ENCODE measurements around the gene TNFAIP8.

Gene TNFAIP8

GRCh38 chr5:119355685-119356611 lies at the start of gene TNFAIP8:
TSS of gene TNFAIP8 (plus strand) at chr5:119356019. CDS start at chr5:119356091, 72 bp downstream.
- DNase-seq: no peak

GRCh38 chr5:119307170-119307569 lies 48.6 kb upstream of the TNFAIP8 start:
- DNase-seq: no peak

GRCh38 chr5:119309326-119309725 lies 46.5 kb upstream of the TNFAIP8 start:
- DNase-seq: no peak

GRCh38 chr5:119311688-119312087 lies 44.1 kb upstream of the TNFAIP8 start:
- DNase-seq: no peak

GRCh38 chr5:119312403-119312802 lies 43.4 kb upstream of the TNFAIP8 start:
- DNase-seq: no peak

GRCh38 chr5:119313197-119313596 lies 42.6 kb upstream of the TNFAIP8 start:
- no peak for DNase-seq

- DNase-seq: no peak
These were observed 41.9 kb upstream of the TNFAIP8 start for GRCh38 chr5:119313658-119314605.

- peak; percentile 58 for DNase-seq
These were observed 40.3 kb upstream of the TNFAIP8 start for GRCh38 chr5:119315516-119315949.

- DNase-seq: no peak
These were observed 39.7 kb upstream of the TNFAIP8 start for GRCh38 chr5:119316086-119316485.

GRCh38 chr5:119316906-119317305 lies 38.9 kb upstream of the TNFAIP8 start:
- DNase-seq: no peak

- no peak for DNase-seq
These were observed 37.4 kb upstream of the TNFAIP8 start for GRCh38 chr5:119318256-119318894.

- DNase-seq: no peak
These were observed 36.4 kb upstream of the TNFAIP8 start for GRCh38 chr5:119319401-119319800.

GRCh38 chr5:119319890-119320289 lies 35.9 kb upstream of the TNFAIP8 start:
- no peak for DNase-seq

GRCh38 chr5:119321569-119322311 lies 34.1 kb upstream of the TNFAIP8 start:
- no peak for DNase-seq

GRCh38 chr5:119322312-119322947 lies 33.4 kb upstream of the TNFAIP8 start:
- DNase-seq: no peak

GRCh38 chr5:119322948-119323537 lies 32.8 kb upstream of the TNFAIP8 start:
- DNase-seq: no peak

- DNase-seq: peak; percentile 89
These were observed 32.2 kb upstream of the TNFAIP8 start for GRCh38 chr5:119323601-119324000.

- no peak for DNase-seq
These were observed 31.0 kb upstream of the TNFAIP8 start for GRCh38 chr5:119324842-119325241.

GRCh38 chr5:119327018-119327417 lies 28.8 kb upstream of the TNFAIP8 start:
- DNase-seq: no peak

- DNase-seq: peak; percentile 9
These were observed 26.8 kb upstream of the TNFAIP8 start for GRCh38 chr5:119328753-119329602.

Measured in NCI-H2171 treated with DMSO at 0.1 percent for 48 hours (cell line).